Activated T-helper 1 cell treated with anti-CD3 and anti-CD28 coated beads, Interleukin-12 subunit alpha, Interleukin-12 subunit beta, Interleukin-2, Interleukin-4 antibody, amounts not matched to agents 30 ng/mL and 10 ng/mL and 1 ng/mL, durations not matched to agents 14 hours and 24 hours and 36 hours (primary cell): Measurements from ENCODE around the gene CDKAL1. TPM values are rescaled to one million over a fixed set of nuclear protein-coding genes. Genes with fewer than 3 reads are reported as not detected.

Experiments used
- DNase-seq: peaks from one replicate; pipeline ENCODE4 v3.0.0; 2021; ENCODE audit warnings: low spot score
- H3K27ac Mint-ChIP-seq: one replicate; pipeline ENCODE4 v1.8.0; 2021; ENCODE audit warnings: mild to moderate bottlenecking, mixed read lengths
- H3K27me3 Mint-ChIP-seq: one replicate; pipeline ENCODE4 v1.8.0; 2022; ENCODE audit warnings: mild to moderate bottlenecking, moderate library complexity, mixed read lengths; ENCODE audit not compliant: insufficient read depth
- H3K36me3 Mint-ChIP-seq: one replicate; pipeline ENCODE4 v1.8.0; 2021; ENCODE audit warnings: low read depth, mixed read lengths
- H3K4me1 Mint-ChIP-seq: one replicate; pipeline ENCODE4 v1.8.0; 2021; ENCODE audit warnings: low read depth, mixed read lengths
- H3K4me3 Mint-ChIP-seq: one replicate; pipeline ENCODE4 v1.8.0; 2021; ENCODE audit warnings: mild to moderate bottlenecking, moderate library complexity, mixed read lengths
- H3K9me3 Mint-ChIP-seq: one replicate; pipeline ENCODE4 v1.8.0; 2021; ENCODE audit warnings: mixed read lengths
- intact Hi-C: fragments of 100-400 bp; cut with micrococcal nuclease; formaldehyde crosslinking; loops from one replicate; pipeline ENCODE4 v1.15.1; 2024
- total RNA-seq: library from RNA; stranded (reverse); gene quantifications from 2 replicates; pipeline ENCODE4 v1.2.3, GENCODE V29; 2022

The CDKAL1 gene
- total RNA-seq, 1 donor from 2014 or later: 32.2 TPM

GRCh38 chr6:21213492-21213891 is 679.2 kb downstream of the CDKAL1 start:
- intact Hi-C loops: no loop called here
- Mint-ChIP-seq H3K27me3 (no peaks in the 10 kb centered on the region), H3K4me3 (no peak overlapping the region), H3K36me3 (peaks cover 13% of the 10 kb centered on the region), H3K4me1 (no peaks in the 10 kb centered on the region), H3K9me3 (no peaks in the 10 kb centered on the region), H3K27ac (no peak overlapping the region)
- DNase-seq: no peak

GRCh38 chr6:21214738-21215448 is 680.6 kb downstream of the CDKAL1 start:
- no peak for DNase-seq
- no peak overlapping the region for H3K27ac Mint-ChIP-seq
- peaks cover 7% of the 10 kb centered on the region for H3K36me3 Mint-ChIP-seq
- no peaks in the 10 kb centered on the region for H3K9me3 Mint-ChIP-seq
- H3K27me3 Mint-ChIP-seq: no peaks in the 10 kb centered on the region
- H3K4me3 Mint-ChIP-seq: no peak overlapping the region
- intact Hi-C loops: no loop called here
- H3K4me1 Mint-ChIP-seq: no peaks in the 10 kb centered on the region

DNA sequence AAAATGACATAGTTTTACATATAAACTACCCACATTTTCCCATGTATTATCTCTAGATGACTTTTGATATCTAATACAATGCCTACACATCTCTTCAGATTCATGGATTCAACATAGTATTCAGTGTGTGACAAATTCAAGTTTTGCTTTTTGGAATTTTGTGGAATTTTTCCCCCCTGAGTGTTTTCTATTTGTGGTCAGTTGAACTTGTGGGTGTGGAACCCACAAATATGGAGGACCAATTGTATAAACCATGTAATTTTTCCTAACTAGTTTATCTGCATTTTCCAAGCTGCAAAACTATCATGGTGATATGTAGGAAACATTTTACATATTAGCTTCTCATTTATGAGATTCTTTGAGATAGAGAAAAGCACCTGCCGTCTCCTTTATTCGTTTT is 685.0 kb downstream of the CDKAL1 start:
- H3K36me3 Mint-ChIP-seq: peaks cover 2% of the 10 kb centered on the region
- H3K4me1 Mint-ChIP-seq: no peaks in the 10 kb centered on the region
- H3K4me3 Mint-ChIP-seq: no peak overlapping the region
- intact Hi-C loops: no loop called here
- no peak overlapping the region for H3K27ac Mint-ChIP-seq
- no peaks in the 10 kb centered on the region for H3K27me3 Mint-ChIP-seq
- H3K9me3 Mint-ChIP-seq: no peaks in the 10 kb centered on the region
- no peak for DNase-seq

DNA sequence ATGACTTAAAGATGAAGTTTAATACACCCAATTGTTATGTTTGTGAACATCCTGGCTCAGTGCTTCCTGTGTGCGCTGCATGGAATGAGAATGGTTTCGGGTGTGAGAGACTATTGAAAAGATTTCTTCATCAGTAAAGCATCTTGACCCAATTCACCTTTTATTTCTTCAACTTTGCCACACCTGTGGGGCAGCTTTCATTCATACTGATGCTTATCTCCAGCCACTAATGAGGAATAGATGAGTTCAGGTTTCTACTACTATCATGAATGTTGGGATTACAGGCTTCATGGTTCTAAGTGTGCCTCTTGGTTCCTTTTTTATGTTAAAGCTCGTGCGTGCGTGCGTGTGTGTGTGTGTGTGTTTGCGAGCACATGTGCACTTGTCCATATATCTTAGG is 685.6 kb downstream of the CDKAL1 start:
- H3K27ac Mint-ChIP-seq: no peak overlapping the region
- intact Hi-C loops: no loop called here
- H3K4me3 Mint-ChIP-seq: no peak overlapping the region
- H3K27me3 Mint-ChIP-seq: no peaks in the 10 kb centered on the region
- peaks cover 2% of the 10 kb centered on the region for H3K36me3 Mint-ChIP-seq
- no peaks in the 10 kb centered on the region for H3K4me1 Mint-ChIP-seq
- no peak for DNase-seq
- H3K9me3 Mint-ChIP-seq: no peaks in the 10 kb centered on the region

- Mint-ChIP-seq H3K27me3 (no peaks in the 10 kb centered on the region), H3K4me1 (no peaks in the 10 kb centered on the region), H3K4me3 (no peak overlapping the region), H3K9me3 (no peaks in the 10 kb centered on the region), H3K27ac (no peak overlapping the region), H3K36me3 (peaks cover 2% of the 10 kb centered on the region)
- intact Hi-C loops: no loop called here
- DNase-seq: no peak
Observed at GRCh38 chr6:21220271-21220987, 686.2 kb downstream of the CDKAL1 start.

DNA sequence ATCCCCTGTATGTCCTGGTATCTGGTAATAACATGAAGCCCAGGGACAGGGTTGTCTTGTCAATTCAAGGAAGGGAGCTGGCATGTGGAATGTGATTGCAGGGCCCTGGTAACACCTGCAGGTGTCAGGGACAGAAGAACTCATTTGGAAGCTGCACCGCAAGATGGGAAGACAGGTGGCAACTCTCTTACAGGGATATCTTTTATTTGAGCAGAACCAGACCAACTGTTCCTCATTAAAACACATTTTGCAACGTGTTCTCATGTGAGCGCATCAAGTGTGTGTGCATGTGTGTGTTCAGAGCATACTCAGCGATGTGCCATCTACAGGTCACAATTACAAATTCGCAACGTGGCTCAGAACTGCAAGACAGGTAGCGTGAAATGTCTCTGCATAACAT is 688.4 kb downstream of the CDKAL1 start:
- Mint-ChIP-seq H3K27ac (no peak overlapping the region), H3K27me3 (no peaks in the 10 kb centered on the region), H3K4me3 (no peak overlapping the region)

GRCh38 chr6:21225912-21226311 is 691.7 kb downstream of the CDKAL1 start:
- Mint-ChIP-seq H3K27me3 (no peaks in the 10 kb centered on the region), H3K4me3 (no peak overlapping the region), H3K4me1 (no peaks in the 10 kb centered on the region), H3K36me3 (peaks cover 5% of the 10 kb centered on the region), H3K27ac (no peak overlapping the region), H3K9me3 (no peaks in the 10 kb centered on the region)
- intact Hi-C loops: no loop called here
- no peak for DNase-seq

More for the DNA sequence above, 688.4 kb downstream of the CDKAL1 start:
- Mint-ChIP-seq H3K9me3 (no peaks in the 10 kb centered on the region), H3K36me3 (peaks cover 2% of the 10 kb centered on the region), H3K4me1 (no peaks in the 10 kb centered on the region)
- no peak for DNase-seq
- intact Hi-C loops: no loop called here

GRCh38 chr6:21227486-21227885 is 693.2 kb downstream of the CDKAL1 start:
- peaks cover 9% of the 10 kb centered on the region for H3K36me3 Mint-ChIP-seq
- no peaks in the 10 kb centered on the region for H3K9me3 Mint-ChIP-seq
- H3K27me3 Mint-ChIP-seq: no peaks in the 10 kb centered on the region
- intact Hi-C loops: no loop called here
- no peak for DNase-seq
- no peaks in the 10 kb centered on the region for H3K4me1 Mint-ChIP-seq
- no peak overlapping the region for H3K4me3 Mint-ChIP-seq
- no peak overlapping the region for H3K27ac Mint-ChIP-seq

DNA sequence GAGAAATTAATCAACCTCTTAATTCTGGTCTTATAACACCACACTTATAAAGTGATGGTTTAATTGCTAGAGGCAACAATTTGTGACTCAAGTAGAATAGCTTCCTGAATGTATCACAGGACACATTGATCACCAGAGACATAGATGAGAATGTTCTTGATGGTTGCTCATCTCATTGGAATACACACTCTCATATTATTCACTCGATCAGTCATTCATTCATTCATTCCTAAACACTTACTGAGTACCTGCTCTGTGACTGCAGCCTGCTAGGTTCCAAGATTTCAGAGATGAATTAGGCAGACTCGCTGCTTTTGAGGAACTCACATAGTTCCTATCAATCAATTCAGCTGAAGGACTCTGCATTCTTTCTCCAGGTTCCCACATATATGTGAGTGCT is 694.2 kb downstream of the CDKAL1 start:
- Mint-ChIP-seq H3K36me3 (peaks cover 16% of the 10 kb centered on the region), H3K27me3 (no peaks in the 10 kb centered on the region), H3K4me3 (no peak overlapping the region), H3K9me3 (no peaks in the 10 kb centered on the region), H3K27ac (no peak overlapping the region), H3K4me1 (no peaks in the 10 kb centered on the region)
- DNase-seq: no peak
- intact Hi-C loops: no loop called here

- H3K27ac Mint-ChIP-seq: no peak overlapping the region
- intact Hi-C loops: no loop called here
- no peaks in the 10 kb centered on the region for H3K4me1 Mint-ChIP-seq
- no peak overlapping the region for H3K4me3 Mint-ChIP-seq
- H3K36me3 Mint-ChIP-seq: peaks cover 16% of the 10 kb centered on the region
- no peak for DNase-seq
- H3K9me3 Mint-ChIP-seq: no peaks in the 10 kb centered on the region
- H3K27me3 Mint-ChIP-seq: no peaks in the 10 kb centered on the region
Observed at GRCh38 chr6:21228876-21229460, 694.7 kb downstream of the CDKAL1 start.

DNA sequence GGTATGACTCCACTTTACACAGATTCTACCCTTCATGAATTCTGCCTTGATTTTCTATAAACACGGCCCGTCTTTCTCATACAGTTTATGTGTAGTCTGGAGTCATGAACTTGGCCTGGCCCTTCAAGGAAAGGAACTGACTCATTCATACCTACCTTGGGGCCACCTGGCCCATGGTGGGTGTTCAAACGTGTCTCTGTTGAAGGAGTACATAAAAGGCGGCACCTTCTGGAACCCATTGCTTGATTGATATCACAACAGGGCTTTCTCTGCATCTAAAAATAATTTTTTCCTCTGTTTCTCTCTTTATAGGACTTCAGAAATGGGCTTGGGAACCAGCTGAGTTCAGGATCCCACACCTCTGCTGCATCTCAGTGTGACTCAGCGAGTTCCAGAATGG is 696.3 kb downstream of the CDKAL1 start:
- no peak overlapping the region for H3K4me3 Mint-ChIP-seq
- H3K9me3 Mint-ChIP-seq: no peaks in the 10 kb centered on the region
- intact Hi-C loops: no loop called here
- no peak overlapping the region for H3K27ac Mint-ChIP-seq
- H3K27me3 Mint-ChIP-seq: no peaks in the 10 kb centered on the region
- no peak for DNase-seq
- H3K36me3 Mint-ChIP-seq: peaks cover 21% of the 10 kb centered on the region
- H3K4me1 Mint-ChIP-seq: no peaks in the 10 kb centered on the region

DNA sequence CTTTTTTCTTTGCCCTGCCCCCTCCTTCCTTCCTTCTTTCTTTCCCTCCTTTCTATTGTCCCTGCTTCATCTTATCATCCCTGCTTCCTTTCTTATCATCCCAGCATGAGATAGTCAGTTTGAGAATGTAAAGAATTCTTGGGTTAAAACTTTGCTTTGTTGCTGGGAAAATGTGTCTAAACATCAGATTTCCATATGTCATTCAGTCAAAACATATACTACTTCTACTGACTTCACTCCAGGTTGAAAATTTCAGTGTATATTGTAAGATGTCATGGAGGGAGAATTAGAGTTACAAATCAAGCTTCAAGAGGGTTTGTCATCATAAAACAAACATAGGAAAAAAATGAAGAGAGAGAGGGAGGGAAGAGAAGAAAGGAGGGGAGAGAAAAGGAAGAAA is 700.9 kb downstream of the CDKAL1 start:
- intact Hi-C loops: no loop called here
- Mint-ChIP-seq H3K27ac (no peak overlapping the region), H3K9me3 (no peaks in the 10 kb centered on the region), H3K36me3 (peaks cover 23% of the 10 kb centered on the region), H3K4me1 (no peaks in the 10 kb centered on the region), H3K4me3 (no peak overlapping the region), H3K27me3 (no peaks in the 10 kb centered on the region)
- no peak for DNase-seq

DNA sequence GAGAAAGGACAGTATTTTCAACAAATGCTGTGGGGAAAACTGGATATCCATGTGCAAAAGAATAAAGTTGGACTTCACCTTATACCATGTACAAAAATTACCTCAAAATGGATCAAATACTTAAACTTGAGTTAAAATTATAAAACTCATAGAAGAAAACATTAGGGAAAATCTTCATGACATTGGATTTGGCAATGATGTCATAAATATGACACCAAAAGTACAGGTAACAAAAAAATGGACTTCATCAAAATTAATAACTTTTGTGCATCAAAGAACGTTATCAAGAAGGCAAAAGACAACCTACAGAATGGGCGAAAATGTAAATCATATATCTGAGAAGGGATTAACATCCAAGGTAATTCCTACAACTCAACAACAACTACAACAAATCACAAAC is 704.0 kb downstream of the CDKAL1 start:
- intact Hi-C loops: no loop called here
- no peak overlapping the region for H3K4me3 Mint-ChIP-seq
- H3K27me3 Mint-ChIP-seq: no peaks in the 10 kb centered on the region
- H3K27ac Mint-ChIP-seq: no peak overlapping the region
- H3K9me3 Mint-ChIP-seq: no peaks in the 10 kb centered on the region
- H3K36me3 Mint-ChIP-seq: peaks cover 7% of the 10 kb centered on the region
- DNase-seq: no peak
- no peaks in the 10 kb centered on the region for H3K4me1 Mint-ChIP-seq
